GM13977 (cell line): ENCODE results near the gene NTM.

Experiments used
- DNase-seq: peaks from one replicate; pipeline ENCODE4 v3.0.0; 2012; ENCODE audit warnings: low spot score
- CTCF ChIP-seq: IDR thresholded peaks from 2 replicates; pipeline ENCODE4 v1.5.1; 2012; ENCODE audit warnings: mild to moderate bottlenecking, control low read depth; ENCODE audit not compliant: insufficient read depth; ENCODE audit errors: extremely low read depth, missing control alignments
- in situ Hi-C: fragments of 300-500 bp; cut with MboI; formaldehyde crosslinking; loops from one replicate; pipeline ENCODE4 v1.12.0; 2022; ENCODE audit warnings: low sequenced_read_pairs, low pct_unique_long_range_greater_than_20kb, mixed read lengths, inconsistent platforms; ENCODE audit not compliant: unreplicated experiment

The NTM gene

GRCh38 chr11:131685906-131686305 lies 315.5 kb downstream of the NTM start:
- DNase-seq: no peak
- TF ChIP-seq CTCF: no peak
- in situ Hi-C loops: loop anchor here (25.0 kb wide), 1 partner anchor 624 kb away; no protein-coding TSS in a partner anchor

- TF ChIP-seq CTCF: no peak
- no peak for DNase-seq
- in situ Hi-C loops: loop anchor here (25.0 kb wide), 1 partner anchor 625 kb away; no protein-coding TSS in a partner anchor
Measured at GRCh38 chr11:131686836-131687235, 316.4 kb downstream of the NTM start.

GRCh38 chr11:131687291-131688047 lies 317.1 kb downstream of the NTM start:
- TF ChIP-seq CTCF: no peak
- DNase-seq: no peak
- in situ Hi-C loops: loop anchor here (25.0 kb wide), 1 partner anchor 625 kb away; no protein-coding TSS in a partner anchor

- in situ Hi-C loops: loop anchor here (25.0 kb wide), 1 partner anchor 626 kb away; no protein-coding TSS in a partner anchor
- TF ChIP-seq CTCF: peak; percentile 90
- peak; percentile 89 for DNase-seq
Measured at GRCh38 chr11:131688048-131688693, 317.8 kb downstream of the NTM start.

- TF ChIP-seq CTCF: no peak
- no peak for DNase-seq
- in situ Hi-C loops: loop anchor here (25.0 kb wide), 1 partner anchor 627 kb away; no protein-coding TSS in a partner anchor
Measured at GRCh38 chr11:131689049-131689925, 318.9 kb downstream of the NTM start.

- in situ Hi-C loops: loop anchor here (25.0 kb wide), 1 partner anchor 628 kb away; no protein-coding TSS in a partner anchor
- TF ChIP-seq CTCF: no peak
- no peak for DNase-seq
Measured at GRCh38 chr11:131690362-131690761, 319.9 kb downstream of the NTM start.
